Ascending aorta (tissue), 2 donors: ENCODE results near the gene DRD2. TPM values are rescaled to one million over a fixed set of nuclear protein-coding genes. Genes with fewer than 3 reads are reported as not detected.

Source experiments
- DNase-seq, 2 donors: peaks; one replicate each; pipeline ENCODE4 v3.0.0-alpha.2; 2019; ENCODE audit warnings: low spot score in 2 of 2
- H3K27ac ChIP-seq, 2 donors: fragments of 200-600 bp; sonication (generic); one replicate each; pipeline ENCODE4 v1.5.1; 2016 to 2017; ENCODE audit warnings: mild to moderate bottlenecking in 1 of 2
- H3K27me3 ChIP-seq: fragments of 200-600 bp; sonication (generic); one replicate; pipeline ENCODE4 v1.5.1; 2017
- H3K36me3 ChIP-seq, 2 donors: fragments of 200-600 bp; sonication (generic); one replicate each; pipeline ENCODE4 v1.5.1; 2016
- H3K4me1 ChIP-seq, 2 donors: fragments of 200-600 bp; sonication (generic); one replicate each; pipeline ENCODE4 v1.5.1; 2016 to 2017; ENCODE audit warnings: mild to moderate bottlenecking in 1 of 2
- H3K4me3 ChIP-seq, 2 donors: fragments of 200-600 bp; sonication (generic); one replicate each; pipeline ENCODE4 v1.5.1; 2016 to 2017; ENCODE audit warnings: mild to moderate bottlenecking in 1 of 2
- H3K9me3 ChIP-seq, 2 donors: fragments of 200-600 bp; sonication (generic); one replicate each; pipeline ENCODE4 v1.5.1; 2016
- intact Hi-C: fragments of 100-400 bp; cut with DNase I; formaldehyde crosslinking; loops from one replicate; pipeline ENCODE4 v1.15.1; 2023
- total RNA-seq: library from RNA; depleted of rRNA; stranded (reverse); fragments of >200 nt; gene quantifications from one replicate; pipeline ENCODE4 v1.1.0, GENCODE V29; 2016
- TF ChIP-seq, protein P1 (sequence below), 3 experiments: fragments of 200-600 bp in 2 of 3; fragments of 450-650 bp in 1 of 3; sonication (generic) in 2 of 3; IDR thresholded peaks; one replicate each; pipeline ENCODE4 v1.5.1; 2016 to 2019; ENCODE audit warnings: antibody characterized with exemption in 3 of 3, mild to moderate bottlenecking in 1 of 3, moderate library complexity in 1 of 3

The DRD2 gene
- total RNA-seq, 1 donor from 2014 or later = not detected

DNA sequence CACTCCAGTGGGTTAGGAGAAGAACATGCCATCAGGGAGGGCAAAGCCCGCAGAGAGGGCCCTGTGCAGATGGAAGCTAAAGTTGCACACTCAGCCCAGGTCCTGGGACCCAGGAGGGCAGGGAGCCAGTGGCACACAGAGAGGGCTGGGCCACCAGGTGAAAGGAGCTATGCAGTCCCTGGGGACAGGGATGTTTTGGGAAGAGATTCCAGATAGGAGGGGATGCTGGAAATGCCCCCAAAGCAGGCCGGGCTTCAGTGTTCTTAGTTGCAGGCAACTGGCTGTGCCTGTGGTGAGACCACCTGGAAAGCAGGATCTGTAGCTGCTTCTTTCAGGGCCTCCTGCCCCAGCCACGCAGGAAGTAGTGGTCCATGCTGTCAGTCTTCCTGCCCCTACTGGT is 68.0 kb downstream of the DRD2 start:
- no peak for DNase-seq
- intact Hi-C loops = no loop called here
- H3K27me3 ChIP-seq = no peaks in the 10 kb centered on the region

DNA sequence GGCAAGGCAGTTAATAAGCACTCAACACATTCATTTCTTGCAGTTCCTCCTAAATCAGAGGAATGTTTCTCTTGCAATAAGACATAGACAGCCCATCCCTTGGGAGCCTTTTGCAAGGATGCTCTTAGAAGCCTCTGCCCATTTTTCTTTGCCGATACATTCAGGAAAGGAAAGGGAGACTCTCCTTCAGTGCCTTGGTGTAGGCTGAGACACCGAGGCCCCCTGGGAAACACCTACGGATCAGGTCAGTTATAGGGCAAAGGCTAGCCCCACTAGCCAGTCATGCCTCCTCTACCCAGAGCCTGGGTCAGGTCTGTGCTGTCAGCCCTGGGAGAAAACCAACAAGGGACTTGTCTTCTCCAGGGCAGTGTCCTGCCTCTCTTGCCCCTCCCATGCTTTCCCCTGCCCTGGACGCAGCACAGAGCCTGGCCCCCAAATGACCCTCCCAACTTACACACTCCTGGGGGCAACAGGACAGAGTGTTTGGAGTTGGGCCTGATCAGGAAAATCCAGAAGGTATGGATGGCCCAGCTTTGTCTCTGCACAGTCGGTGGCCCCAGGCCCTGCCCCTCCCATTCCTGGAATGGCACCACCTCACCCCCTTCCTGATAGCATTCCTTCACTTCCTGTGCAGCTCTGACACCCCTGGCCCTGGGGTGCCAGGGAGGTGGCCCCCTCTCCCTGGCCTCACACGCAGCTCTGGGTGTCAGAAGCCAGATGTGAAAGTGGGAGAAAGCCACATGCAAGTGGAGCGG is 69.3 kb downstream of the DRD2 start:
- H3K9me3 ChIP-seq = no peaks in the 10 kb centered on the region
- intact Hi-C loops = no loop called here
- no peaks in the 10 kb centered on the region for H3K36me3 ChIP-seq
- H3K27ac ChIP-seq = no peak overlapping the region
- H3K4me1 ChIP-seq = no peaks in the 10 kb centered on the region
- no peak for DNase-seq
- H3K4me3 ChIP-seq = no peak overlapping the region
- TF ChIP-seq, protein P1, sequence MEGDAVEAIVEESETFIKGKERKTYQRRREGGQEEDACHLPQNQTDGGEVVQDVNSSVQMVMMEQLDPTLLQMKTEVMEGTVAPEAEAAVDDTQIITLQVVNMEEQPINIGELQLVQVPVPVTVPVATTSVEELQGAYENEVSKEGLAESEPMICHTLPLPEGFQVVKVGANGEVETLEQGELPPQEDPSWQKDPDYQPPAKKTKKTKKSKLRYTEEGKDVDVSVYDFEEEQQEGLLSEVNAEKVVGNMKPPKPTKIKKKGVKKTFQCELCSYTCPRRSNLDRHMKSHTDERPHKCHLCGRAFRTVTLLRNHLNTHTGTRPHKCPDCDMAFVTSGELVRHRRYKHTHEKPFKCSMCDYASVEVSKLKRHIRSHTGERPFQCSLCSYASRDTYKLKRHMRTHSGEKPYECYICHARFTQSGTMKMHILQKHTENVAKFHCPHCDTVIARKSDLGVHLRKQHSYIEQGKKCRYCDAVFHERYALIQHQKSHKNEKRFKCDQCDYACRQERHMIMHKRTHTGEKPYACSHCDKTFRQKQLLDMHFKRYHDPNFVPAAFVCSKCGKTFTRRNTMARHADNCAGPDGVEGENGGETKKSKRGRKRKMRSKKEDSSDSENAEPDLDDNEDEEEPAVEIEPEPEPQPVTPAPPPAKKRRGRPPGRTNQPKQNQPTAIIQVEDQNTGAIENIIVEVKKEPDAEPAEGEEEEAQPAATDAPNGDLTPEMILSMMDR (IDR thresholded peaks at IDR 0.05) = no peak
- H3K27me3 ChIP-seq = no peaks in the 10 kb centered on the region

More for the DNA sequence above, 68.0 kb downstream of the DRD2 start:
- H3K9me3 ChIP-seq = no peaks in the 10 kb centered on the region
- no peaks in the 10 kb centered on the region for H3K36me3 ChIP-seq
- no peak overlapping the region for H3K4me3 ChIP-seq
- TF ChIP-seq, protein P1 (IDR thresholded peaks at IDR 0.05) = no peak
- no peaks in the 10 kb centered on the region for H3K4me1 ChIP-seq
- H3K27ac ChIP-seq = no peak overlapping the region

DNA sequence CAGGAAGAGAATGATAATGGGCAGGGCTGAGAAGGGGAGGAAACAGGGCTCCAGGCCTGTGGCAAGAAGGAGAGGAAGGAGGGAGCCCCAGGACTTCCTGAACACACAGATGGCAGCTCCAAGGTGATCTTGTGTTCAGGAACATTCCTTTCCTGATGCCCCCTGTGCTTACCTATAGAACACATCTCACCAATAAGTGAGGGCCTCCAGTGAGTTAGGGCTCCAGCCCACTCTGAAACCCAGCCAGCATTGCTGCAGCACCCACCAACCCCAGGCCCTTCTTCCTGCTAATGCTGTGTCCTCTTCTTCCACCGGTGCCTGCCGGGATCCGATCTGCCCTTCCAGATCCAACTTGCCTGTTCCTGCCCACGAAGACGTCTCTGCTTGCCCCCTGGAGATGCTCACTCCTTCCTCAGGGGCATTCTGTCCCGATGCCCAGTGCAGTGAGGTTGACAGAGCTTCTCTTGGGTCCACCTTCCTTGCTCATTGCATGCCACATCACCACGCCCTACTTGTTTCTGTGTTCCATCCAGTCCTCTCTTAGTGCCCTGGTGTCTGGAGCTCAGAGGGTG is 70.3 kb downstream of the DRD2 start:
- H3K27me3 ChIP-seq = no peaks in the 10 kb centered on the region
- no peaks in the 10 kb centered on the region for H3K4me1 ChIP-seq
- TF ChIP-seq, protein P1 (IDR thresholded peaks at IDR 0.05) = no peak
- intact Hi-C loops = no loop called here
- H3K9me3 ChIP-seq = no peaks in the 10 kb centered on the region
- DNase-seq = no peak
- no peak overlapping the region for H3K27ac ChIP-seq
- H3K36me3 ChIP-seq = no peaks in the 10 kb centered on the region
- no peak overlapping the region for H3K4me3 ChIP-seq

DNA sequence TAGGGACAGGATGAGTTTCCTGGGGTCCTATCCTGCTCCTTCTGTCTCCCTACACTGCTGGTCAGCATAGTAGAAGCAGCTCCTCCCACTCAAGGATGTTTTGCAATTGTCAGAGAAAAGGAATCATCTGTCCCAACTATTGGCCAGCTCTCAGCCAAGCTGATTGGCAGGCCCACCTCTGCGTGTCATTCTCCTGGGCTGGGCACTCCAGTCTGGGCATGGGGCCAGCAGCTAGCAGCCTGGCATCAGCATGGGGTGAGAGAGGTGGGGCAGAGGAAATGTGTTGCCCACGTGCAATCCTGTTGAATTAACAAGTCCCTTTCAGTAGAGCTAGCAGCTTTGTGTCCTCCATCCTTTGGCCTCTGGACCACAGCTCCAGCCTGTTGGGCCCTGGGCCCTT is 73.5 kb downstream of the DRD2 start:
- Histone ChIP-seq H3K9me3 (no peaks in the 10 kb centered on the region), H3K27ac (no peak overlapping the region), H3K27me3 (no peaks in the 10 kb centered on the region), H3K36me3 (no peaks in the 10 kb centered on the region), H3K4me1 (no peaks in the 10 kb centered on the region), H3K4me3 (no peak overlapping the region)
- intact Hi-C loops = no loop called here
- TF ChIP-seq, protein P1 (IDR thresholded peaks at IDR 0.05) = no peak
- peak in 1 of 2 donors; percentile 64 for DNase-seq

DNA sequence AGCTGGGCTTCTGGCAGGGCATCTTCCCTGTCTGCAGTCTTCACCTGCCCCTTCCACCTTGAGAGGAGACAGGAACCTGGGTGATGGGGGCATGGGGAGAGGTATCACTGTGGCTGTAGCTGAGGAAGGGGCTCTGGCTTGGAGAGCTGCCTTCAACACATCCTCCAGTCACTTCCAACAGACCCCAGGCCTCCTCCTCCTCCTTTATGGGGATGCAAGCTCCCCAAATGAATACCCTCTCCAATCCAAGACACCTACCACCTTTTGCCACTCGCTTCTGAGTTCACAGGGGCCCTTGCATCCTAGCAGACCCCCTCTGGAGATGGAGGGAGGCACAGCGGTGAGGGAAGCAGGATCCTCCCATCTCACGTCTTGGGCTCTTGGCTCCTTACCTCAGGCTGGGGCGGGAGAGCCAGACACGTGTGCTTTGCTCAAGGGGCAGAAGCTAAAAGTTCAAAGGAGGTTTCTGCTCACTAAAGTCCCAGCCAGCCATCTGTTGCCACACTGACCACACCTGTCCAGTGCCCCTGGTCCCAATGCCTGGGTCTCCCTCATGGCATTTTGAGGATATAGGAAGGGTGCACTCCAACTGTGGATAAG is 74.5 kb downstream of the DRD2 start:
- H3K27me3 ChIP-seq = no peaks in the 10 kb centered on the region
- H3K4me1 ChIP-seq = no peaks in the 10 kb centered on the region
- no peak overlapping the region for H3K27ac ChIP-seq
- intact Hi-C loops = no loop called here
- no peak overlapping the region for H3K4me3 ChIP-seq
- no peaks in the 10 kb centered on the region for H3K9me3 ChIP-seq
- peak in 1 of 2 donors; percentile 37 for DNase-seq
- TF ChIP-seq, protein P1 (IDR thresholded peaks at IDR 0.05) = no peak
- no peaks in the 10 kb centered on the region for H3K36me3 ChIP-seq
